Nephron progenitor cell (in vitro differentiated cells): ENCODE measurements around the gene GNS.

ENCODE experiments used
- DNase-seq: peaks from one replicate; pipeline ENCODE4 v3.0.0; 2021
- H3K27ac Mint-ChIP-seq: 2 replicates; pipeline ENCODE4 v1.8.0; 2021; ENCODE audit warnings: mild to moderate bottlenecking, moderate library complexity, mixed read lengths
- H3K27me3 Mint-ChIP-seq: 2 replicates; pipeline ENCODE4 v1.8.0; 2021; ENCODE audit warnings: mild to moderate bottlenecking, low read depth, mixed read lengths; ENCODE audit not compliant: poor library complexity
- H3K36me3 Mint-ChIP-seq: 2 replicates; pipeline ENCODE4 v1.8.0; 2021; ENCODE audit warnings: low read depth, mixed read lengths
- H3K4me1 Mint-ChIP-seq: 2 replicates; pipeline ENCODE4 v1.8.0; 2021; ENCODE audit warnings: mixed read lengths
- H3K4me3 Mint-ChIP-seq: 2 replicates; pipeline ENCODE4 v1.8.0; 2021; ENCODE audit warnings: mild to moderate bottlenecking, moderate library complexity, mixed read lengths
- H3K9me3 Mint-ChIP-seq: 2 replicates; pipeline ENCODE4 v1.8.0; 2021; ENCODE audit warnings: mild to moderate bottlenecking, moderate library complexity, mixed read lengths
- TF ChIP-seq, protein P1 (sequence below): fragments of 200-600 bp; sonication (generic); IDR thresholded peaks from 2 replicates; pipeline ENCODE4 v1.5.0; 2021; ENCODE audit warnings: antibody characterized with exemption

GNS gene

DNA sequence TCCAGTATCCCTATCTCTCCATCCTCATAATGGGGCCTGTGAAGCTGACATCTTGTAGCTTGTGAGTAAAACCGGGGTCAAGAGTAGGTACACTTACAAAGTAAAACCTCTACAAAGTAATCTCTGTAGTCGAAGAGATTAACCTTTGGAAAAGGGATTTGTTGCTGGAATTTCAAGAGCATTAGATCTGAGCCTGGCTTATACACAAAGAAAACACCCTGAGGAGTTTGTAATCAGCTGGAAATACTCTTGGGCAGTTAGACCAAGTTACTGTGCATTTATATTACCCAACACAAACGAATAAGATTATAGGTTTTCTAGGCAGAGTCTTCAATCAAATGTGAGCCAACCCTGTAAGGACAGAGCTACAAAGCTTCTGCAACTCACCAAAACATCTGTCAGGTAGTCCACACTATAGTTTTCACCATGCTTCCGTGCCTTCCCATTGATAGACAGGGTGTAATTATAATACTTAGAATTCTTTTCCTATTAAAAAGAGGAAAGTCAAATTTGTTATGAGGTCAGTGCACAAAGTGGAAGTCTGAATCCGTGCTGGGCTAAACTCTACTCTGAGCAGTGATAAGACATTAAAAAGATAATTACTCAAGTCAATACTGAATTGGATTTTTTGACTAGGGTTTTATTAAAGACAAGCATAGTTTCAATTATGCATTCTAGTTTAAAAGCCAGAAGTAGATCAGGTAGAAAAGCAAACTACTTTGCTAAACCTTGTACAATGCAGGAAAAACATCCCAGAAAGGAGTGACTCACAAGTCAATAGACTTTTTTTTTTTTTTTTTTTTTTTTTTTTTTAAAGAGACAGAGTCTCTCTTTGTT lies 14.6 kb downstream of the GNS start:
- H3K36me3 Mint-ChIP-seq, result peaks cover 82% of the 10 kb centered on the region
- H3K27me3 Mint-ChIP-seq, result no peaks in the 10 kb centered on the region
- H3K9me3 Mint-ChIP-seq, result no peaks in the 10 kb centered on the region
- H3K27ac Mint-ChIP-seq, result no peak overlapping the region
- H3K4me3 Mint-ChIP-seq, result no peak overlapping the region
- DNase-seq, result no peak
- TF ChIP-seq, protein P1, sequence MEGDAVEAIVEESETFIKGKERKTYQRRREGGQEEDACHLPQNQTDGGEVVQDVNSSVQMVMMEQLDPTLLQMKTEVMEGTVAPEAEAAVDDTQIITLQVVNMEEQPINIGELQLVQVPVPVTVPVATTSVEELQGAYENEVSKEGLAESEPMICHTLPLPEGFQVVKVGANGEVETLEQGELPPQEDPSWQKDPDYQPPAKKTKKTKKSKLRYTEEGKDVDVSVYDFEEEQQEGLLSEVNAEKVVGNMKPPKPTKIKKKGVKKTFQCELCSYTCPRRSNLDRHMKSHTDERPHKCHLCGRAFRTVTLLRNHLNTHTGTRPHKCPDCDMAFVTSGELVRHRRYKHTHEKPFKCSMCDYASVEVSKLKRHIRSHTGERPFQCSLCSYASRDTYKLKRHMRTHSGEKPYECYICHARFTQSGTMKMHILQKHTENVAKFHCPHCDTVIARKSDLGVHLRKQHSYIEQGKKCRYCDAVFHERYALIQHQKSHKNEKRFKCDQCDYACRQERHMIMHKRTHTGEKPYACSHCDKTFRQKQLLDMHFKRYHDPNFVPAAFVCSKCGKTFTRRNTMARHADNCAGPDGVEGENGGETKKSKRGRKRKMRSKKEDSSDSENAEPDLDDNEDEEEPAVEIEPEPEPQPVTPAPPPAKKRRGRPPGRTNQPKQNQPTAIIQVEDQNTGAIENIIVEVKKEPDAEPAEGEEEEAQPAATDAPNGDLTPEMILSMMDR, result no peak
- no peaks in the 10 kb centered on the region for H3K4me1 Mint-ChIP-seq

DNA sequence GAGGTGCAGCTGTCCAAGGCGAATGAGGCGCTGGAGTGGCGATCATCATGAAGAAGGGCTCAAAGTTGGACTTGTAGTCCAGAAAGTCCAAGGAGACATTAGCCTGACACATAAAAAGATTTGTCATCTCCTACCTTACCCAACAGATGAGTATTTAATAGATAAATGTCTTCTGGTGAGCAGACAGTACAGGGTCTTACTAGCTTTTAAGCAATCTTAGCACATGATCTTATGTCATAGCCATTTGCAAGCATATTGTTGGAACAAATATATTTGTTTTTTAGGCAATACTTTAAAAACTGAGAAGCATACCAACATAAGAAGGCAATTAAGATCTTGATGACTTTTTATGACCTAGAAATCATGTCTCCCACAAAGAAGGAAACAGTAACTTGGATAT lies 16.0 kb downstream of the GNS start:
- no peaks in the 10 kb centered on the region for H3K9me3 Mint-ChIP-seq
- TF ChIP-seq, protein P1, result no peak
- no peak overlapping the region for H3K4me3 Mint-ChIP-seq
- no peak for DNase-seq
- H3K36me3 Mint-ChIP-seq, result peaks cover 86% of the 10 kb centered on the region
- no peak overlapping the region for H3K27ac Mint-ChIP-seq
- no peaks in the 10 kb centered on the region for H3K4me1 Mint-ChIP-seq
- no peaks in the 10 kb centered on the region for H3K27me3 Mint-ChIP-seq

DNA sequence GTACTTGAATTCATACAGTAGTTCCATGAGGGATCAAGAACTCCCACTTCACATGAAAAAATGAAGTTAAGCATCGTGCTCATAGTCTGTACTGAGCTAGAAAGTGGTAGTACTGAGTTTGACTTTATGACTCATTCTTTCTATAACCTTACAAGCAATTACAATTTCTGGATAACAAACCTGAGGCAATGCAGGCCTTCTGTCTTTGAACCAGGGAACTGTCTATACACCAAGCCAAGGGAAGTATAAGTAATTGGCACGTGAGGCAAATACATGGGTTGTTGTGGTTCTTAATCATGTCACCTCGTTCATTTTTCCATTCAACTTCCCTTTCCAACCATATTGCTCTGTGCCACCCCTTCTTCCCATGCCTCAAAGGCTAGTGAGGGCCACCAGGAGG lies 16.8 kb downstream of the GNS start:
- Mint-ChIP-seq H3K36me3 (peaks cover 86% of the 10 kb centered on the region), H3K4me1 (no peaks in the 10 kb centered on the region)
- TF ChIP-seq, protein P1, result no peak

DNA sequence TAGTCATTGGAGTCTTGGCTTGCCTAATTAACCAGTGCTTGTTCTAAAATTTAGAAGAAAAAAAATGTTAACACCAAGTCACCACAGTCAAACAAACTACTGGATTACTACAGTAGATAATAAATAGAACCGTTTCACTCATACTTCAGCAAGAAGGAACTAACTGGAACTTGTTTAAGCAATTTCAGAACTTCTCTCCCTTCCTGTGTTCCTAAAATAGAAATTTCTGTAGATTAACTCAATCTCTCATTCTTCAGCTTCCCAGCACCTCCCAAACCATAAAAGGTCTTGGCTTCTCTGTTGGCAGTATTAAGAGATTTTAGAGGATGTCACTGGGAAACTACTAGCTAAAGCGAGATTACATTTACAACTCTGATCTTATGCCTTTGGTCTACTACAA lies 18.6 kb downstream of the GNS start:
- H3K4me3 Mint-ChIP-seq, result no peak overlapping the region
- H3K4me1 Mint-ChIP-seq, result no peaks in the 10 kb centered on the region
- H3K27ac Mint-ChIP-seq, result no peak overlapping the region
- TF ChIP-seq, protein P1, result no peak
- no peaks in the 10 kb centered on the region for H3K27me3 Mint-ChIP-seq
- DNase-seq, result no peak
- H3K36me3 Mint-ChIP-seq, result peaks cover 88% of the 10 kb centered on the region
- no peaks in the 10 kb centered on the region for H3K9me3 Mint-ChIP-seq

More for the DNA sequence above, 16.8 kb downstream of the GNS start:
- H3K9me3 Mint-ChIP-seq, result no peaks in the 10 kb centered on the region
- DNase-seq, result no peak
- no peaks in the 10 kb centered on the region for H3K27me3 Mint-ChIP-seq
- no peak overlapping the region for H3K27ac Mint-ChIP-seq
- no peak overlapping the region for H3K4me3 Mint-ChIP-seq

DNA sequence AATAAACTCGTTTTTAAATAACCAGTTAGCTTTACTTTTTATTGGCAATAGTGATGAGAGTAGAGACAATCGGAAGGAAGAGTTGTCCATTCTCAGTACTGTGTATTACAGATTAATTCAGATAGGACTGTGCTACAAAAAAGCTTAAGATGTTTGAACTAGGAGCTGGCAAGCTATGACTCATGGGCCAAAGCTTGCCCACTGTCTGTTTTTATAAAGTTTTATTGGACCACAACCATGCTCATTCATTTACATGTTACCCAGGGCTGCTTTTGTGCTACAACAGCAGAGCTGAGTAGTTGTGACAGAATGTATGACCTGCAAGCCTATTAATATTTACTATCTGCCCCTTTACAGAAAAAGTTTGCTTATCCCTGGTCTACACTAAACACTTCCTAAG lies 19.4 kb downstream of the GNS start:
- H3K9me3 Mint-ChIP-seq, result no peaks in the 10 kb centered on the region
- DNase-seq, result no peak
- no peaks in the 10 kb centered on the region for H3K4me1 Mint-ChIP-seq
- H3K27ac Mint-ChIP-seq, result no peak overlapping the region
- TF ChIP-seq, protein P1, result no peak
- no peak overlapping the region for H3K4me3 Mint-ChIP-seq
- no peaks in the 10 kb centered on the region for H3K27me3 Mint-ChIP-seq
- H3K36me3 Mint-ChIP-seq, result peaks cover 82% of the 10 kb centered on the region

DNA sequence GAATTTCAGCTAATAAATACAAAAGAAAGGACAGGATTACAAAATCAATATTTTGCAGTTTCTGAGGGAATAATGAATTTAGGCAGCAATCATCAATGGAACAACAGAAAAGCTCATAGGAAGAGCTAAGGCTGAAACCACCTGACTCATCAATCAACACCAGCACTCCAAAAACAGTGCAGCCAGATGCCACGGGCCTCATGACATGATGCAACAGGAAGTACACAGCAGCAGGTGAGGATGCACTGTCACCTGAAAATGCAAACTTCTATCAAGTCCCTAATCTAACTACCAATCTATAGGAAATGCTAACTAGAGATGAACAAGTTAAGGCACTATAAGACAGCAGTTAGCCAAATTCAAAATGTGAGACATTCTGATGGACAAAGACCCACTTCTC lies 21.7 kb downstream of the GNS start:
- H3K4me1 Mint-ChIP-seq, result no peaks in the 10 kb centered on the region
- no peak overlapping the region for H3K27ac Mint-ChIP-seq
- DNase-seq, result no peak
- TF ChIP-seq, protein P1, result no peak
- H3K4me3 Mint-ChIP-seq, result no peak overlapping the region
- H3K9me3 Mint-ChIP-seq, result no peaks in the 10 kb centered on the region
- peaks cover 84% of the 10 kb centered on the region for H3K36me3 Mint-ChIP-seq
- no peaks in the 10 kb centered on the region for H3K27me3 Mint-ChIP-seq
